PC-3 (cell line): ENCODE measurements around the gene CDKN2B-AS1. TPM values are rescaled to one million over a fixed set of nuclear protein-coding genes. Genes with fewer than 3 reads are reported as not detected.

ENCODE experiments used
- ATAC-seq: fragments of 200-7000 bp; cut with Tn5 transposase; 2 replicates; pipeline ENCODE4 v1.9.1; 2020; ENCODE audit warnings: mild to moderate bottlenecking, moderate library complexity
- BruUV-seq: library from RNA; stranded (reverse); fragments of 400-500 nt; replicated peaks from 2 replicates; lab custom pipeline; 2021; lab: Mats Ljungman, UMichigan
- CTCF ChIA-PET: fragments of 300-600 bp; sonication (Branson Sonifier 250); formaldehyde crosslinking; loops from one replicate; lab custom pipeline; 2022; ENCODE audit warnings: antibody characterized with exemption; lab: Charles Lee
- POLR2A ChIA-PET: fragments of 300-600 bp; sonication (Branson Sonifier 250); formaldehyde crosslinking; loops from one replicate; lab custom pipeline; 2022; ENCODE audit warnings: antibody characterized with exemption; ENCODE audit not compliant: unreplicated experiment; lab: Charles Lee
- DNase-seq: peaks from one replicate; pipeline ENCODE4 v3.0.0-alpha.2; 2015
- H2AFZ ChIP-seq: fragments of 300-600 bp; sonication (generic); 2 replicates; pipeline ENCODE4 v1.6.0; 2016; ENCODE audit warnings: antibody characterized with exemption, low read length
- H3F3A ChIP-seq: fragments of 300-600 bp; sonication (generic); one replicate; pipeline ENCODE4 v1.6.0; 2017; ENCODE audit warnings: antibody characterized with exemption, low read length, control low read depth, mild to moderate bottlenecking; ENCODE audit not compliant: unreplicated experiment
- H3K27ac ChIP-seq: fragments of 300-600 bp; sonication (generic); 2 replicates; pipeline ENCODE4 v1.5.1; 2016; ENCODE audit warnings: mild to moderate bottlenecking, low read length
- H3K27me3 ChIP-seq: fragments of 300-600 bp; sonication (generic); 2 replicates; pipeline ENCODE4 v1.6.1; 2016; ENCODE audit warnings: low read length, mixed read lengths
- H3K36me3 ChIP-seq: fragments of 300-600 bp; sonication (generic); 2 replicates; pipeline ENCODE4 v1.6.1; 2016; ENCODE audit warnings: low read depth, mixed run types, low read length, mixed read lengths
- H3K4me1 ChIP-seq: fragments of 300-600 bp; sonication (generic); 2 replicates; pipeline ENCODE4 v1.5.1; 2016; ENCODE audit warnings: low read length; ENCODE audit not compliant: insufficient read depth
- H3K4me2 ChIP-seq: fragments of 300-600 bp; sonication (generic); 2 replicates; pipeline ENCODE4 v1.6.0; 2016; ENCODE audit warnings: low read length
- H3K4me3 ChIP-seq: fragments of 300-600 bp; sonication (generic); 2 replicates; pipeline ENCODE4 v1.5.1; 2016; ENCODE audit warnings: mild to moderate bottlenecking, low read length, mixed read lengths
- H3K79me2 ChIP-seq: fragments of 300-600 bp; sonication (generic); 2 replicates; pipeline ENCODE4 v1.6.1; 2017; ENCODE audit warnings: low read length, mixed read lengths
- H3K9ac ChIP-seq: fragments of 300-600 bp; sonication (generic); 2 replicates; pipeline ENCODE4 v1.6.0; 2016; ENCODE audit warnings: mild to moderate bottlenecking, low read length
- H3K9me2 ChIP-seq: fragments of 300-600 bp; sonication (generic); replicated peaks from 2 replicates; pipeline ENCODE4 v1.6.1; 2016; ENCODE audit warnings: mixed run types, low read length, mixed read lengths
- H3K9me3 ChIP-seq: fragments of 300-600 bp; sonication (generic); 2 replicates; pipeline ENCODE4 v1.6.1; 2016; ENCODE audit warnings: low read length, mixed read lengths
- H4K20me1 ChIP-seq: fragments of 300-600 bp; sonication (generic); 2 replicates; pipeline ENCODE4 v1.6.1; 2016; ENCODE audit warnings: low read length, mixed read lengths
- CTCF ChIP-seq: fragments of 300-600 bp; sonication (generic); conservative IDR thresholded peaks from 2 replicates; pipeline ENCODE4 v1.5.1; 2017; ENCODE audit warnings: antibody characterized with exemption, low read depth, mild to moderate bottlenecking, low read length
- EZH2 ChIP-seq: fragments of 300-600 bp; sonication (generic); IDR thresholded peaks from one replicate; pipeline ENCODE4 v1.6.1; 2017; ENCODE audit warnings: antibody characterized with exemption, mild to moderate bottlenecking, low read length; ENCODE audit not compliant: unreplicated experiment
- EZH2phosphoT487 ChIP-seq: fragments of 300-600 bp; sonication (generic); IDR thresholded peaks from 2 replicates; pipeline ENCODE4 v1.6.1; 2018; ENCODE audit warnings: mild to moderate bottlenecking, antibody characterized with exemption, low read length, borderline replicate concordance
- intact Hi-C: fragments of 100-400 bp; cut with micrococcal nuclease; formaldehyde crosslinking; loops from 2 replicates; pipeline ENCODE4 v1.9.0; 2023
- total RNA-seq: library from RNA; depleted of rRNA; stranded (reverse); fragments of >200 nt; gene quantifications from 2 replicates; pipeline ENCODE4 v1.2.3, GENCODE V29; 2014

The CDKN2B-AS1 gene
- total RNA-seq, 1 experiment from 2014 or later: 2.0 TPM

DNA sequence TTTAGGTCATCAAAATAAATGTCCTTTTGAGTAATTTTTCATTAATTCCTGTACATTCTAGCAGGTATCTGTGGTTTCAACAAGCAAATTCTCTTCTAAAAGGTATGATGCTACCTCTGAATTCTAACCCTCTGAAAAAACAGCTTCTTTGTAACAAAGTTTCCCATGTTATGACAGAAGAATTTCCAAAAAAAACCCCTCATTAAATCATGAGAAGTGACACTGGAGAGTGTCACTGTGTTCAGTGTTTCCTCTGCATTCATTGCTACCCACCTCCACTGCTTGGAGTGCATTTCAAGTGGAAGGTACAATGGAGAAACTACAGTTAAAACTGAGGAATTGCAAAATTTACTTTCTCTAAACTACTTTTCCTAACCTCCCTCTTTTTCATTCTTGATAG is 10.5 kb upstream of the CDKN2B-AS1 start:
- CTCF ChIA-PET: no interaction called here
- H3K9me3 ChIP-seq: no peaks in the 10 kb centered on the region
- no peak overlapping the region for H3K4me3 ChIP-seq
- intact Hi-C loops: no loop called here
- no peak overlapping the region for H2AFZ ChIP-seq
- H3K4me1 ChIP-seq: peaks cover 13% of the 10 kb centered on the region
- H3K4me2 ChIP-seq: no peak overlapping the region
- H3F3A ChIP-seq: no peaks in the 10 kb centered on the region
- no peaks in the 10 kb centered on the region; the same call in 1 of the 2 replicates for H3K36me3 ChIP-seq
- POLR2A ChIA-PET: no interaction called here
- DNase-seq (no peak), ATAC-seq (no peak)
- H3K9ac ChIP-seq: no peak overlapping the region
- TF ChIP-seq EZH2 (no peak), CTCF (no peak), EZH2phosphoT487 (no peak)
- H3K27ac ChIP-seq: no peak overlapping the region
- no peaks in the 10 kb centered on the region for H3K9me2 ChIP-seq
- H3K27me3 ChIP-seq: no peaks in the 10 kb centered on the region
- no TSS peak for BruUV-seq
- H3K79me2 ChIP-seq: peaks cover 61% of the 10 kb centered on the region
- no peaks in the 10 kb centered on the region for H4K20me1 ChIP-seq

- POLR2A ChIA-PET: no interaction called here
- CTCF ChIA-PET: interaction anchor here (0.6 kb wide), 1 partner anchor 155 kb away, joined by 3 read pairs; no protein-coding TSS in a partner anchor
- DNase-seq: no peak
- no peaks in the 10 kb centered on the region for H4K20me1 ChIP-seq
- ATAC-seq: no peak
- BruUV-seq: no TSS peak
- no peak overlapping the region for H2AFZ ChIP-seq
- no peaks in the 10 kb centered on the region for H3F3A ChIP-seq
- peaks cover 16% of the 10 kb centered on the region for H3K4me1 ChIP-seq
- H3K9me3 ChIP-seq: no peaks in the 10 kb centered on the region
- TF ChIP-seq CTCF (no peak), EZH2phosphoT487 (no peak), EZH2 (no peak)
- H3K9ac ChIP-seq: no peak overlapping the region; the same call in 1 of the 2 replicates
- H3K79me2 ChIP-seq: peaks cover 80% of the 10 kb centered on the region
- H3K27ac ChIP-seq: no peak overlapping the region
- peaks cover 8% of the 10 kb centered on the region for H3K36me3 ChIP-seq
- H3K4me3 ChIP-seq: no peak overlapping the region
- no peaks in the 10 kb centered on the region for H3K9me2 ChIP-seq
- intact Hi-C loops: no loop called here
- no peak overlapping the region for H3K4me2 ChIP-seq
- no peaks in the 10 kb centered on the region for H3K27me3 ChIP-seq
These were observed 8.5 kb upstream of the CDKN2B-AS1 start for GRCh38 chr9:21985964-21986667.
